HCT116 (cell line): ENCODE data around the gene ARHGDIA. TPM values are rescaled to one million over a fixed set of nuclear protein-coding genes. Genes with fewer than 3 reads are reported as not detected.
A peak's percentile ranks its signal among the peaks of the same experiment; 100 is the strongest.

Experiments
- ATAC-seq: fragments of 200-7000 bp; cut with Tn5 transposase; 2 replicates; pipeline ENCODE4 v1.9.1; 2020; ENCODE audit warnings: mild to moderate bottlenecking, moderate library complexity
- BruUV-seq: library from RNA; stranded (reverse); fragments of 400-500 nt; replicated peaks from 2 replicates; lab custom pipeline; 2021; lab: Mats Ljungman, UMichigan
- CTCF ChIA-PET: fragments of 300-600 bp; sonication (Branson Sonifier 250); formaldehyde crosslinking; loops from one replicate; lab custom pipeline; 2021; ENCODE audit warnings: antibody characterized with exemption; lab: Charles Lee
- POLR2A ChIA-PET: fragments of 300-600, 350-600 bp; sonication (Branson Sonifier 250); formaldehyde crosslinking; loops from one replicate; lab custom pipeline; 2021; ENCODE audit warnings: antibody characterized with exemption; lab: Charles Lee
- RAD21 ChIA-PET, 2 experiments: fragments of 300-600 bp; sonication (Branson Sonifier 250); formaldehyde crosslinking; loops; one replicate each; lab custom pipeline; 2023; ENCODE audit warnings: low total read pairs in 2 of 2; ENCODE audit not compliant: uncharacterized antibody in 2 of 2, unreplicated experiment in 2 of 2, low non-redundant PET in 1 of 2; lab: Charles Lee
- DNase-seq: peaks from one replicate; pipeline ENCODE4 v3.0.0-alpha.2; 2010; ENCODE audit warnings: low read depth, low spot score
- H2AFZ ChIP-seq: fragments of 200-600 bp; shearing (Covaris generic), sonication (generic); 2 replicates; pipeline ENCODE4 v1.6.1; 2017; ENCODE audit warnings: low read depth, mixed run types, mixed read lengths, antibody characterized with exemption, low read length; ENCODE audit not compliant: poor library complexity, severe bottlenecking
- H3K27ac ChIP-seq: 2 replicates; pipeline ENCODE4 v1.5.1; 2012; ENCODE audit warnings: low read depth, low read length
- H3K27me3 ChIP-seq: fragments of 200-600 bp; sonication (generic); 2 replicates; pipeline ENCODE4 v1.6.1; 2016; ENCODE audit warnings: mixed run types, low read length, mixed read lengths; ENCODE audit not compliant: insufficient read depth
- H3K36me3 ChIP-seq, 2 experiments: fragments of 200-500 bp in 1 of 2; fragments of 200-600 bp in 1 of 2; sonication (Bioruptor generic) in 1 of 2; sonication (generic) in 1 of 2; 2 replicates each; pipeline versions ENCODE4 v1.5.1 to v1.6.1; 2014 to 2016; ENCODE audit warnings: low read length in 2 of 2, inconsistent platforms in 1 of 2, mixed read lengths in 1 of 2, mixed run types in 1 of 2; ENCODE audit not compliant: insufficient read depth in 2 of 2, control insufficient read depth in 1 of 2
- H3K4me1 ChIP-seq, 2 experiments: fragments of 200-600 bp in 1 of 2; sonication (generic) in 1 of 2; 2 replicates each; pipeline versions ENCODE4 v1.5.1 to v1.6.1; 2012 to 2017; ENCODE audit warnings: low read length in 2 of 2, inconsistent platforms in 1 of 2, mild to moderate bottlenecking in 1 of 2, mixed read lengths in 1 of 2, mixed run types in 1 of 2, moderate library complexity in 1 of 2; ENCODE audit not compliant: insufficient read depth in 2 of 2, control insufficient read depth in 1 of 2
- H3K4me2 ChIP-seq: fragments of 200-600 bp; sonication (generic); 2 replicates; pipeline ENCODE4 v1.6.1; 2017; ENCODE audit warnings: mixed run types, low read length, mixed read lengths
- H3K4me3 ChIP-seq, 2 experiments: fragments of 200-600 bp in 1 of 2; sonication (generic) in 1 of 2; replicated peaks in 1 of 2; 2 replicates each; pipeline ENCODE4 v1.5.1; 2011 to 2016; ENCODE audit warnings: low read length in 2 of 2, control low read depth in 1 of 2, low read depth in 1 of 2, mild to moderate bottlenecking in 1 of 2, mixed read lengths in 1 of 2, mixed run types in 1 of 2
- H3K79me2 ChIP-seq: fragments of 200-600 bp; sonication (generic); 2 replicates; pipeline ENCODE4 v1.6.1; 2017; ENCODE audit warnings: mild to moderate bottlenecking, mixed run types, low read length, moderate library complexity, mixed read lengths; ENCODE audit not compliant: insufficient read depth
- H3K9ac ChIP-seq: fragments of 200-600 bp; sonication (generic); 2 replicates; pipeline ENCODE4 v1.6.1; 2016; ENCODE audit warnings: low read length, mixed read lengths
- H3K9me2 ChIP-seq: fragments of 200-600 bp; sonication (generic), shearing (Covaris generic); 2 replicates; pipeline ENCODE4 v1.6.1; 2017; ENCODE audit warnings: mixed run types, mild to moderate bottlenecking, moderate library complexity; ENCODE audit not compliant: insufficient read depth
- H3K9me3 ChIP-seq, 2 experiments: fragments of 200-500 bp in 1 of 2; fragments of 200-600 bp in 1 of 2; sonication (Bioruptor generic) in 1 of 2; sonication (generic) in 1 of 2; 2 replicates each; pipeline ENCODE4 v1.6.1; 2014 to 2017; ENCODE audit warnings: low read length in 2 of 2, mixed read lengths in 2 of 2, inconsistent platforms in 1 of 2, low read depth in 1 of 2, mild to moderate bottlenecking in 1 of 2, mixed run types in 1 of 2, moderate library complexity in 1 of 2; ENCODE audit not compliant: control insufficient read depth in 1 of 2, insufficient read depth in 1 of 2
- H4K20me1 ChIP-seq: fragments of 200-600 bp; sonication (generic), shearing (Covaris generic); 2 replicates; pipeline ENCODE4 v1.6.1; 2017; ENCODE audit warnings: mixed run types, mild to moderate bottlenecking, moderate library complexity; ENCODE audit not compliant: insufficient read depth
- CEBPB ChIP-seq: IDR thresholded peaks from 2 replicates; pipeline ENCODE4 v1.6.1; 2012; ENCODE audit warnings: low read depth
- ELF1 ChIP-seq: IDR thresholded peaks from 2 replicates; pipeline ENCODE4 v1.6.1; 2012; ENCODE audit warnings: low read depth, borderline replicate concordance
- EZH2 ChIP-seq: fragments of 200-600 bp; sonication (generic); IDR thresholded peaks from 2 replicates; pipeline ENCODE4 v1.6.1; 2017; ENCODE audit warnings: antibody characterized with exemption, mixed run types
- EZH2phosphoT487 ChIP-seq: fragments of 200-600 bp; IDR thresholded peaks from 2 replicates; pipeline ENCODE4 v1.6.1; 2018; ENCODE audit warnings: antibody characterized with exemption, borderline replicate concordance
- FOSL1 ChIP-seq: IDR thresholded peaks from 2 replicates; pipeline ENCODE4 v1.6.1; 2012; ENCODE audit warnings: low read depth
- JUND ChIP-seq: IDR thresholded peaks from 2 replicates; pipeline ENCODE4 v1.6.1; 2012
- POLR2A ChIP-seq: IDR thresholded peaks from 2 replicates; pipeline ENCODE4 v1.7.0; 2011; ENCODE audit warnings: borderline replicate concordance; ENCODE audit not compliant: insufficient read depth, insufficient read length; ENCODE audit errors: extremely low read depth
- POLR2AphosphoS5 ChIP-seq: IDR thresholded peaks from 2 replicates; pipeline ENCODE4 v1.6.1; 2011; ENCODE audit warnings: mild to moderate bottlenecking, low read depth, low read length, moderate library complexity
- SIN3A ChIP-seq: IDR thresholded peaks from 2 replicates; pipeline ENCODE4 v1.6.1; 2012; ENCODE audit warnings: low read depth
- SP1 ChIP-seq: IDR thresholded peaks from 2 replicates; pipeline ENCODE4 v1.6.1; 2012; ENCODE audit warnings: low read depth
- SRF ChIP-seq: IDR thresholded peaks from 2 replicates; pipeline ENCODE4 v1.6.1; 2012; ENCODE audit warnings: low read depth
- TCF7L2 ChIP-seq: IDR thresholded peaks from 2 replicates; pipeline ENCODE4 v1.7.0; 2011; ENCODE audit warnings: borderline replicate concordance, inconsistent platforms; ENCODE audit not compliant: insufficient read depth, insufficient read length; ENCODE audit errors: extremely low read depth
- YY1 ChIP-seq: IDR thresholded peaks from 2 replicates; pipeline ENCODE4 v1.6.1; 2011; ENCODE audit warnings: low read length, low read depth, moderate library complexity, mild to moderate bottlenecking; ENCODE audit not compliant: insufficient replicate concordance; ENCODE audit errors: extremely low read depth
- ZFX ChIP-seq: fragments of 450-650 bp; IDR thresholded peaks from 2 replicates; pipeline ENCODE4 v1.6.1; 2017
- ZNF274 ChIP-seq: fragments of 200-500 bp; sonication (Bioruptor generic); IDR thresholded peaks from 2 replicates; pipeline ENCODE4 v1.6.1; 2014; ENCODE audit warnings: mild to moderate bottlenecking, low read depth, low read length, inconsistent platforms
- intact Hi-C: fragments of 100-400 bp; cut with micrococcal nuclease; formaldehyde crosslinking; loops from 2 replicates; pipeline ENCODE4 v1.10.0; 2022
- total RNA-seq: library from RNA; stranded (reverse); gene quantifications from one replicate; pipeline ENCODE4 v1.2.1, GENCODE V29; 2021; ENCODE audit not compliant: unreplicated experiment
- TF ChIP-seq, protein P1 (sequence below): IDR thresholded peaks from 2 replicates; pipeline ENCODE4 v1.6.1; 2011; ENCODE audit warnings: mild to moderate bottlenecking, low read length, moderate library complexity; ENCODE audit not compliant: insufficient replicate concordance; ENCODE audit errors: extremely low read depth
- TF ChIP-seq, protein P2 (sequence below): IDR thresholded peaks from 2 replicates; pipeline ENCODE4 v1.6.1; 2012

ARHGDIA gene
- total RNA-seq, 1 experiment from 2014 or later = 554 TPM

DNA sequence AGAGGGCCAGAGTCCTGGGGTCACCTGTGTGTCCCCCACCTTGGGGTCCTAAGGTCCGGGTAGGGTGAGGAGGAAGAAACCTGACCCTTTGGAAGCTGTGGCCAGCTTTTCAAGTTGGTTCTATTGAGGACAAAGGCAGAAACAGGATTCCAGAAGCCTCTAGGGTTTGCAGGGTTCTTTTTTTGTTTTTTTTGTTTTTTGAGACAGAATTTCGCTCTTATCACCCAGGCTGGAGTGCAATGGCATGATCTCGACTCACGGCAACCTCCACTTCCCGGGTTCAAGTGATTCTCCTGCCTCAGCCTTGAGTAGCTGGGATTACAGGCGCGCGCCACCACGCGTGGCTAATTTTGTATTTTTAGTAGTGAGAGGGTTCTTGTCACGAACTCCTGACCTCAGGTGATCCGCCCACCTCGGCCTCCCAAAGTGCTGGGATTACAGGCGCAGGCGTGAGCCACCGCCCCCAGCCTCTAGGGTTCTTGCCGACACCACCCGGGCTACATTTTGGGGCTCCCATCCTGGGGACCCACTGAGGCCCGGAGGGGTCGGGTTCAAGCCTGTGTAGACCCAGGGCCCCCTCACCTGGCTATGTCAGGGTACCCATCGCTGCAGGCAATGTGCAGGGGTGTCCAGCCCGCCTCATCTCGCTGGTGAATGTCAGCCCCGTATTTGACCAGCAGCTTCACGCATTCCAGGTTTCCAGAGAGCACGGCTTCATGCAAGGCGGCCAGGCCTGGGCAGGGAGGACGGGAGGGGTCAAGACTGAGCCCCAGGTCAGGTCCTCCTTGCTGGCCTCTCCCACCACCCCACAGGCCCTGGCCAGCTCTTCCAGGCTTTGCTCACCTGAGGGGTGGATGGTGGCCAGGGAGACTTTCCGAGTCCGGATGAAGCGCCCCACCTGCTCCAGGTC is 37.0 kb downstream of the ARHGDIA start:
- CTCF ChIA-PET = interaction anchor here (2.1 kb wide), 1 partner anchor 12 kb away, joined by 10 read pairs; no protein-coding TSS in a partner anchor
- Histone ChIP-seq H3K9me2 (no peaks in the 10 kb centered on the region), H3K79me2 (peaks cover 15% of the 10 kb centered on the region), H4K20me1 (no peaks in the 10 kb centered on the region), H3K4me2 (peak overlapping the region; percentile 98), H3K9me3 (no peaks in the 10 kb centered on the region), H3K9ac (peak overlapping the region; percentile 98), H3K27me3 (no peaks in the 10 kb centered on the region), H3K4me3 (peak overlapping the region; percentile 87 to 98), H3K4me1 (peaks cover 17 to 32% of the 10 kb centered on the region in 2 experiments), H2AFZ (no peak overlapping the region), H3K36me3 (0 out of 4 replicates have a peak, but pooled peaks cover 0 to 7% of the 10 kb centered on the region in 2 experiments), H3K27ac (peak overlapping the region; percentile 90)
- TSS peak; percentile 69 for BruUV-seq
- POLR2A ChIA-PET = interaction anchor here (1.4 to 1.9 kb wide), 5 partner anchors 12 to 128 kb away, joined by 3 to 8 read pairs (median 3); no protein-coding TSS in a partner anchor
- no peak for DNase-seq
- TF ChIP-seq, protein P1, sequence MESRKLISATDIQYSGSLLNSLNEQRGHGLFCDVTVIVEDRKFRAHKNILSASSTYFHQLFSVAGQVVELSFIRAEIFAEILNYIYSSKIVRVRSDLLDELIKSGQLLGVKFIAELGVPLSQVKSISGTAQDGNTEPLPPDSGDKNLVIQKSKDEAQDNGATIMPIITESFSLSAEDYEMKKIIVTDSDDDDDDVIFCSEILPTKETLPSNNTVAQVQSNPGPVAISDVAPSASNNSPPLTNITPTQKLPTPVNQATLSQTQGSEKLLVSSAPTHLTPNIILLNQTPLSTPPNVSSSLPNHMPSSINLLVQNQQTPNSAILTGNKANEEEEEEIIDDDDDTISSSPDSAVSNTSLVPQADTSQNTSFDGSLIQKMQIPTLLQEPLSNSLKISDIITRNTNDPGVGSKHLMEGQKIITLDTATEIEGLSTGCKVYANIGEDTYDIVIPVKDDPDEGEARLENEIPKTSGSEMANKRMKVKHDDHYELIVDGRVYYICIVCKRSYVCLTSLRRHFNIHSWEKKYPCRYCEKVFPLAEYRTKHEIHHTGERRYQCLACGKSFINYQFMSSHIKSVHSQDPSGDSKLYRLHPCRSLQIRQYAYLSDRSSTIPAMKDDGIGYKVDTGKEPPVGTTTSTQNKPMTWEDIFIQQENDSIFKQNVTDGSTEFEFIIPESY = no peak
- TF ChIP-seq SP1 = no peak
- no peak for TF ChIP-seq EZH2
- TF ChIP-seq ZFX = no peak
- TF ChIP-seq CEBPB = no peak
- TF ChIP-seq FOSL1 = no peak
- TF ChIP-seq EZH2phosphoT487 = no peak
- TF ChIP-seq POLR2A = no peak
- no peak for TF ChIP-seq ZNF274
- no peak for TF ChIP-seq POLR2AphosphoS5
- TF ChIP-seq YY1 = no peak
- no peak for TF ChIP-seq SRF
- no peak for TF ChIP-seq SIN3A
- no peak for TF ChIP-seq TCF7L2
- no peak for TF ChIP-seq ELF1
- TF ChIP-seq, protein P2, sequence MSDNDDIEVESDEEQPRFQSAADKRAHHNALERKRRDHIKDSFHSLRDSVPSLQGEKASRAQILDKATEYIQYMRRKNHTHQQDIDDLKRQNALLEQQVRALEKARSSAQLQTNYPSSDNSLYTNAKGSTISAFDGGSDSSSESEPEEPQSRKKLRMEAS = no peak
- no peak for TF ChIP-seq JUND
- RAD21 ChIA-PET = interaction anchor here in 1 of 2 experiments (1.4 kb wide), 1 partner anchor 99 kb away, joined by 4 read pairs; no protein-coding TSS in a partner anchor
- intact Hi-C loops = loop anchor here (2.0 kb wide), 1 partner anchor 27 kb away; the partner anchor contains the start of gene P4HB
- no peak for ATAC-seq
